Renal cortical epithelial cell (primary cell): Measurements from ENCODE around the gene TET3. TPM values are rescaled to one million over a fixed set of nuclear protein-coding genes. Genes with fewer than 3 reads are reported as not detected.

ENCODE experiments used
- DNase-seq: peaks from one replicate; pipeline ENCODE4 v3.0.0-alpha.2; 2011; ENCODE audit warnings: low read depth
- total RNA-seq: library from RNA; depleted of rRNA; stranded (reverse); fragments of >200 nt; gene quantifications from 2 replicates; pipeline ENCODE4 v1.2.3, GENCODE V29; 2014

The TET3 gene
- total RNA-seq, 1 donor from 2014 or later, result 8.7 TPM

GRCh38 chr2:74004212-74005182 lies 19.8 kb downstream of the TET3 start:
- DNase-seq, result no peak

- DNase-seq, result no peak
These were observed 21.1 kb downstream of the TET3 start for GRCh38 chr2:74005786-74006185.

- no peak for DNase-seq
These were observed 21.7 kb downstream of the TET3 start for GRCh38 chr2:74006459-74006858.

GRCh38 chr2:74007121-74007520 lies 22.4 kb downstream of the TET3 start:
- no peak for DNase-seq

GRCh38 chr2:74007711-74008110 lies 23.0 kb downstream of the TET3 start:
- DNase-seq, result no peak

- peak; percentile 26 for DNase-seq
These were observed 24.2 kb downstream of the TET3 start for GRCh38 chr2:74008761-74009395.

- no peak for DNase-seq
These were observed 24.9 kb downstream of the TET3 start for GRCh38 chr2:74009577-74009976.

GRCh38 chr2:74010087-74010541 lies 25.4 kb downstream of the TET3 start:
- peak; percentile 44 for DNase-seq

- no peak for DNase-seq
These were observed 26.5 kb downstream of the TET3 start for GRCh38 chr2:74011246-74011645.

- DNase-seq, result no peak
These were observed 30.1 kb downstream of the TET3 start for GRCh38 chr2:74014813-74015212.

GRCh38 chr2:74017223-74017622 lies 32.5 kb downstream of the TET3 start:
- no peak for DNase-seq

GRCh38 chr2:74019516-74019915 lies 34.8 kb downstream of the TET3 start:
- no peak for DNase-seq

- DNase-seq, result no peak
These were observed 36.1 kb downstream of the TET3 start for GRCh38 chr2:74020702-74021406.

- DNase-seq, result no peak
These were observed 36.7 kb downstream of the TET3 start for GRCh38 chr2:74021407-74021755.

GRCh38 chr2:74024216-74024615 lies 39.5 kb downstream of the TET3 start:
- no peak for DNase-seq

GRCh38 chr2:74025971-74026612 lies 41.4 kb downstream of the TET3 start:
- DNase-seq, result no peak

- DNase-seq, result no peak
These were observed 42.1 kb downstream of the TET3 start for GRCh38 chr2:74026687-74027241.

- no peak for DNase-seq
These were observed 42.8 kb downstream of the TET3 start for GRCh38 chr2:74027496-74027895.

GRCh38 chr2:74028290-74028689 lies 43.6 kb downstream of the TET3 start:
- no peak for DNase-seq

GRCh38 chr2:74028741-74029140 lies 44.0 kb downstream of the TET3 start:
- DNase-seq, result no peak

GRCh38 chr2:74029714-74030397 lies 45.1 kb downstream of the TET3 start:
- DNase-seq, result no peak
